Right lobe of liver (tissue), 6 donors: Measurements from ENCODE around the gene RBFOX2. TPM values are rescaled to one million over a fixed set of nuclear protein-coding genes. Genes with fewer than 3 reads are reported as not detected.

Experiments used
- ATAC-seq, 4 donors: fragments of 200-7000 bp; cut with Tn5 transposase; one replicate each; pipeline ENCODE4 v1.9.1; 2020; ENCODE audit warnings: mild to moderate bottlenecking in 4 of 4, moderate library complexity in 4 of 4
- DNase-seq, 3 donors: peaks; one replicate each; pipeline ENCODE4 v3.0.0-alpha.2; 2020
- H3K27ac ChIP-seq, 3 donors: fragments of 200-600 bp; one replicate each; pipeline ENCODE4 v1.8.0; 2022
- H3K27me3 ChIP-seq, 2 donors: fragments of 200-600 bp; one replicate each; pipeline ENCODE4 v1.8.0; 2022
- H3K36me3 ChIP-seq, 4 donors: fragments of 200-600 bp; sonication (generic) in 1 of 4; one replicate each; pipeline versions ENCODE4 v1.5.1 to v1.8.0; 2017 to 2022; ENCODE audit warnings: control low read depth in 1 of 4
- H3K4me1 ChIP-seq, 4 donors: fragments of 200-600 bp; sonication (generic) in 1 of 4; one replicate each; pipeline versions ENCODE4 v1.5.1 to v1.8.0; 2017 to 2022; ENCODE audit warnings: control low read depth in 1 of 4
- H3K4me3 ChIP-seq, 3 donors: fragments of 200-600 bp; one replicate each; pipeline ENCODE4 v1.8.0; 2022
- H3K9me3 ChIP-seq, 4 donors: fragments of 200-600 bp; sonication (generic) in 1 of 4; one replicate each; pipeline versions ENCODE4 v1.5.1 to v1.8.0; 2017 to 2022; ENCODE audit warnings: control low read depth in 1 of 4
- CTCF ChIP-seq, 4 donors: fragments of 200-600 bp in 3 of 4; fragments of 450-650 bp in 1 of 4; IDR thresholded peaks; one replicate each; pipeline versions ENCODE4 v1.5.1 to v1.8.0; 2016 to 2022; ENCODE audit warnings: antibody characterized with exemption in 4 of 4, mild to moderate bottlenecking in 2 of 4
- POLR2A ChIP-seq: fragments of 450-650 bp; IDR thresholded peaks from one replicate; pipeline ENCODE4 v1.6.1; 2017; ENCODE audit warnings: antibody characterized with exemption, mild to moderate bottlenecking
- WGBS: methylation state at CpG from one replicate; pipeline ENCODE4 v1.1.6; 2018; ENCODE audit warnings: low coverage, low lambda C conversion rate; ENCODE audit not compliant: insufficient coverage; ENCODE audit errors: missing lambda C conversion rate; 5-methylcytosine and 5-hydroxymethylcytosine counted together
- intact Hi-C, 2 donors: fragments of 100-400 bp; cut with DNase I; formaldehyde crosslinking; loops; one replicate each; pipeline versions ENCODE4 v1.11.2 to v1.14.1; 2022
- total RNA-seq, 6 experiments: library from RNA; depleted of rRNA in 2 of 6; stranded (reverse); fragments of >200 nt in 2 of 6; fragmentation: NEBNext Ultra II Directional in 3 of 6; extraction: Animal tissue kit (Norgen Biotek cat#: 25700) in 3 of 6; gene quantifications; one replicate each; pipeline versions ENCODE4 v1.1.0 to v1.2.4, GENCODE V29; 2016 to 2023
- donor health status: DM: no; HTN: yes; CAD: no.
- donor health status: DM: no; HTN: no; CAD: no.
- donor health status: DM: no; HTN: no; CAD: no.
- donor health status: DM: no; HTN: yes; CAD: no.
- donor health status: DM: no; HTN: yes; CAD: no.

The RBFOX2 gene
- total RNA-seq, 6 experiments from 2014 or later, result 23.9 to 36.5 (median 29.5) TPM

- ATAC-seq (peak; percentile 74 to 86 (median 81)), DNase-seq (peak in 1 of 3 donors; percentile 52)
- peaks cover 0 to 58% (median 18%) of the 10 kb centered on the region in 4 donors for H3K4me1 ChIP-seq
- H3K9me3 ChIP-seq, result no peaks in the 10 kb centered on the region
- H3K36me3 ChIP-seq, result no peaks in the 10 kb centered on the region
- no peak for TF ChIP-seq CTCF (IDR thresholded peaks at IDR 0.05)
- no peaks in the 10 kb centered on the region for H3K27me3 ChIP-seq
- 20% methylated on average over 2 of the region's 2 CpGs for WGBS
- intact Hi-C loops, result no loop called here
- H3K4me3 ChIP-seq, result peak overlapping the region; percentile 1 to 50 (median 33)
- peak overlapping the region; percentile 15 to 42 (median 35) for H3K27ac ChIP-seq
Observed at GRCh38 chr22:35824256-35824655, 204.4 kb downstream of the RBFOX2 start.

- H3K4me1 ChIP-seq, result peaks cover 0 to 71% (median 23%) of the 10 kb centered on the region in 4 donors
- 17% methylated on average over 1 of the region's 1 CpG for WGBS
- no peak for TF ChIP-seq CTCF (IDR thresholded peaks at IDR 0.05)
- no peak for TF ChIP-seq POLR2A
- ATAC-seq (peak in 3 of 4 donors; percentile 7 to 67 (median 50)), DNase-seq (no peak)
- H3K27me3 ChIP-seq, result no peaks in the 10 kb centered on the region
- H3K27ac ChIP-seq, result peak overlapping the region in 1 of 3 donors; percentile 35
- no peak overlapping the region for H3K4me3 ChIP-seq
- intact Hi-C loops, result no loop called here
- H3K36me3 ChIP-seq, result no peaks in the 10 kb centered on the region
- no peaks in the 10 kb centered on the region for H3K9me3 ChIP-seq
Observed at GRCh38 chr22:35821654-35822053, 207.0 kb downstream of the RBFOX2 start.

GRCh38 chr22:35819421-35819820 lies 209.2 kb downstream of the RBFOX2 start:
- Histone ChIP-seq H3K4me1 (peaks cover 0 to 57% (median 17%) of the 10 kb centered on the region in 4 donors), H3K36me3 (no peaks in the 10 kb centered on the region), H3K27ac (peak overlapping the region in 1 of 3 donors; percentile 66), H3K9me3 (no peaks in the 10 kb centered on the region), H3K27me3 (no peaks in the 10 kb centered on the region), H3K4me3 (no peak overlapping the region)
- TF ChIP-seq CTCF (IDR thresholded peaks at IDR 0.05) (no peak), POLR2A (no peak)
- WGBS, result 29% methylated on average over 1 of the region's 1 CpG
- ATAC-seq, result peak; percentile 37 to 57 (median 48)
- no peak for DNase-seq
- intact Hi-C loops, result no loop called here

DNA sequence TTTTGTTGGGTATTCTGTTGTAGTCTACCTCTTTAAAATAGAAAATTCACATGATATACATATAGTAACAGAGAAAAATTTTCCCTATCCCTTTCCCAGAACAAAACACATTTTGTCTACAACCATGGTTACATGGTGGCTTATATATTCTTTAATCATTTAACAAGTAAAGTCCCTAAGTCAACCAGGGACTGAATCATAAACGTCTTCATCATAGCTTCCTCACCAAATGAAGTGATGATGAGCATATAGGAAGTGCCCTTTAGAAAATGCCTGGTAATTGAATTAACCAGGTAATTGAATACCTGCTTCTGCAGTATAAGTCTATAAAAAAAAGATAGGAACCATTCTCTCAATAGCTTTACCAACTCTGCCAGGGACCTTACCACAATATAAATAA lies 209.7 kb downstream of the RBFOX2 start:
- ATAC-seq (no peak), DNase-seq (no peak)
- Histone ChIP-seq H3K4me1 (peaks cover 0 to 53% (median 16%) of the 10 kb centered on the region in 4 donors), H3K27ac (peak overlapping the region in 1 of 3 donors; percentile 64), H3K4me3 (no peak overlapping the region), H3K27me3 (no peaks in the 10 kb centered on the region), H3K36me3 (no peaks in the 10 kb centered on the region), H3K9me3 (no peaks in the 10 kb centered on the region)
- intact Hi-C loops, result no loop called here
- WGBS, result 38% methylated on average over 1 of the region's 1 CpG
- TF ChIP-seq CTCF (IDR thresholded peaks at IDR 0.05) (no peak), POLR2A (no peak)

DNA sequence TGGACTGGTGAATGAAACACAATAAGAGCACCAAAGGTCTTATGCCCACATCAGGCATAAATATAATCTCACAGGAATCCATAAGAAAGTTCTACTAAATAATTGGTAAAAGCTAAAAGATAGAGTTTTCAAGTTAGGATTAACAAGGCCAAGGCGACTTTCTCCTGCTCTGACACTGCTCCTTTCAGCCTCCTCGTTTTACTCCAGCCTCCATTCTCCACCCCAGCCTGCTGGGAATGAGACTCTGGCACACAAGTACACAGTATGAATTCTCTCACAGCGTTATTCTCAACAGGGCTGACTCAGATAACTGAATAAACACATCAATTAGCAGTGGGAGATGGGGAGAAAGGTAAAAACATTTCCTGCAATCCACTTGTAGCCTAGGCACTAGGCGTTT lies 216.0 kb downstream of the RBFOX2 start:
- 90% methylated on average over 4 of the region's 4 CpGs for WGBS
- Histone ChIP-seq H3K36me3 (peaks cover 0 to 11% (median 7%) of the 10 kb centered on the region in 4 donors), H3K4me3 (no peak overlapping the region), H3K27me3 (no peaks in the 10 kb centered on the region), H3K27ac (no peak overlapping the region), H3K4me1 (peaks cover 0 to 14% (median 3%) of the 10 kb centered on the region in 4 donors), H3K9me3 (no peaks in the 10 kb centered on the region)
- DNase-seq (no peak), ATAC-seq (no peak)
- TF ChIP-seq POLR2A (no peak), CTCF (IDR thresholded peaks at IDR 0.05) (no peak)
- intact Hi-C loops, result no loop called here
